Right lobe of liver (tissue), 4 donors: ENCODE measurements around the gene XRCC4.

Experiments
- POLR2A ChIP-seq: fragments of 450-650 bp; IDR thresholded peaks from one replicate; pipeline ENCODE4 v1.6.1; 2017; ENCODE audit warnings: antibody characterized with exemption, mild to moderate bottlenecking
- TF ChIP-seq, protein P1 (sequence below), 4 donors: fragments of 200-600 bp in 3 of 4; fragments of 450-650 bp in 1 of 4; IDR thresholded peaks; one replicate each; pipeline versions ENCODE4 v1.5.1 to v1.8.0; 2016 to 2022; ENCODE audit warnings: antibody characterized with exemption in 4 of 4, mild to moderate bottlenecking in 2 of 4
- donor health status: DM: no; HTN: no; CAD: no.
- donor health status: DM: no; HTN: no; CAD: no.
- donor health status: DM: no; HTN: yes; CAD: no.

- TF ChIP-seq, protein P1, sequence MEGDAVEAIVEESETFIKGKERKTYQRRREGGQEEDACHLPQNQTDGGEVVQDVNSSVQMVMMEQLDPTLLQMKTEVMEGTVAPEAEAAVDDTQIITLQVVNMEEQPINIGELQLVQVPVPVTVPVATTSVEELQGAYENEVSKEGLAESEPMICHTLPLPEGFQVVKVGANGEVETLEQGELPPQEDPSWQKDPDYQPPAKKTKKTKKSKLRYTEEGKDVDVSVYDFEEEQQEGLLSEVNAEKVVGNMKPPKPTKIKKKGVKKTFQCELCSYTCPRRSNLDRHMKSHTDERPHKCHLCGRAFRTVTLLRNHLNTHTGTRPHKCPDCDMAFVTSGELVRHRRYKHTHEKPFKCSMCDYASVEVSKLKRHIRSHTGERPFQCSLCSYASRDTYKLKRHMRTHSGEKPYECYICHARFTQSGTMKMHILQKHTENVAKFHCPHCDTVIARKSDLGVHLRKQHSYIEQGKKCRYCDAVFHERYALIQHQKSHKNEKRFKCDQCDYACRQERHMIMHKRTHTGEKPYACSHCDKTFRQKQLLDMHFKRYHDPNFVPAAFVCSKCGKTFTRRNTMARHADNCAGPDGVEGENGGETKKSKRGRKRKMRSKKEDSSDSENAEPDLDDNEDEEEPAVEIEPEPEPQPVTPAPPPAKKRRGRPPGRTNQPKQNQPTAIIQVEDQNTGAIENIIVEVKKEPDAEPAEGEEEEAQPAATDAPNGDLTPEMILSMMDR (IDR thresholded peaks at IDR 0.05) = no peak
- no peak for TF ChIP-seq POLR2A
Measured at GRCh38 chr5:83376461-83376860, 299.1 kb downstream of the XRCC4 start.
